NB4 (cell line): ENCODE results near the gene MAD1L1.

Source experiments
- DNase-seq: peaks from one replicate; pipeline ENCODE4 v3.0.0; 2010; ENCODE audit warnings: low read depth
- H3K4me3 ChIP-seq: one replicate; pipeline ENCODE4 v1.5.1; 2011; ENCODE audit warnings: mild to moderate bottlenecking, low read depth, low read length, moderate library complexity
- MYC ChIP-seq: IDR thresholded peaks from 2 replicates; pipeline ENCODE4 v1.6.1; 2011; ENCODE audit warnings: low read depth, low read length
- POLR2A ChIP-seq: IDR thresholded peaks from 2 replicates; pipeline ENCODE4 v1.6.1; 2011; ENCODE audit warnings: mild to moderate bottlenecking; ENCODE audit not compliant: insufficient read length; ENCODE audit errors: extremely low read depth
- TF ChIP-seq, protein P1 (sequence below): IDR thresholded peaks from one replicate; pipeline ENCODE4 v1.5.1; 2012; ENCODE audit warnings: low read depth, low read length
- TF ChIP-seq, protein P2 (sequence below): IDR thresholded peaks from 2 replicates; pipeline ENCODE4 v1.6.1; 2011; ENCODE audit warnings: low read depth, low read length

Gene MAD1L1

DNA sequence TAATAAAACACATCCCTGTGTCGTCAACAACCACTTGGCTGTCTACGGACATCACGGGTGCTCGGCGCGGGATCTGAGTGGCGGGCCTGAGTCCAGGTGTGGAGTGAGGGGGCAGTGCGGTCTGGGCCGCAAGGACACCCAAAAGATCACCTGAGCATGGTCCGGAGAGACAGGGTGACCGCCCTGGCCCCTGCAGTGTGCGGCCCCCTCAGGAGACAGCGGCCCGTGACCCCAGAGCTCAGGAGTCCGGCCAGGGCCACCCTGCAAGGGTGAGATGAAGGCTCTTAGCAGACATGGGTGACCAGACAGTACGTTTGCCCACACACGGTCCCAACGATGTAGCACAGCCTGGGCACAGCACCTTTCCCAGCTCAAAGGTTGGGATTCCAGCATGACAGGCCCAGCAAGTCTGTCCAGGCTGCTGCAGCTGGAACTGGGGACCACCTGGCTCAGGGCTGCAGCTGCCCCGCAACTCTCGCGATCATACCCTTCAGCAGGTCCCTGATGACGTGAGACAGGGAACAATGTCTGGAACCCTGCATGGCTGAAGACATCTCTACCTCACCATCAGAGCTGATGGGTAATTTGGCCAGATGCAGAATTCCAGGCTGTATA, 324.9 kb downstream of the MAD1L1 start:
- DNase-seq: no peak
- no peak for TF ChIP-seq MYC
- TF ChIP-seq, protein P1, sequence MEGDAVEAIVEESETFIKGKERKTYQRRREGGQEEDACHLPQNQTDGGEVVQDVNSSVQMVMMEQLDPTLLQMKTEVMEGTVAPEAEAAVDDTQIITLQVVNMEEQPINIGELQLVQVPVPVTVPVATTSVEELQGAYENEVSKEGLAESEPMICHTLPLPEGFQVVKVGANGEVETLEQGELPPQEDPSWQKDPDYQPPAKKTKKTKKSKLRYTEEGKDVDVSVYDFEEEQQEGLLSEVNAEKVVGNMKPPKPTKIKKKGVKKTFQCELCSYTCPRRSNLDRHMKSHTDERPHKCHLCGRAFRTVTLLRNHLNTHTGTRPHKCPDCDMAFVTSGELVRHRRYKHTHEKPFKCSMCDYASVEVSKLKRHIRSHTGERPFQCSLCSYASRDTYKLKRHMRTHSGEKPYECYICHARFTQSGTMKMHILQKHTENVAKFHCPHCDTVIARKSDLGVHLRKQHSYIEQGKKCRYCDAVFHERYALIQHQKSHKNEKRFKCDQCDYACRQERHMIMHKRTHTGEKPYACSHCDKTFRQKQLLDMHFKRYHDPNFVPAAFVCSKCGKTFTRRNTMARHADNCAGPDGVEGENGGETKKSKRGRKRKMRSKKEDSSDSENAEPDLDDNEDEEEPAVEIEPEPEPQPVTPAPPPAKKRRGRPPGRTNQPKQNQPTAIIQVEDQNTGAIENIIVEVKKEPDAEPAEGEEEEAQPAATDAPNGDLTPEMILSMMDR: no peak
- H3K4me3 ChIP-seq: no peak overlapping the region

DNA sequence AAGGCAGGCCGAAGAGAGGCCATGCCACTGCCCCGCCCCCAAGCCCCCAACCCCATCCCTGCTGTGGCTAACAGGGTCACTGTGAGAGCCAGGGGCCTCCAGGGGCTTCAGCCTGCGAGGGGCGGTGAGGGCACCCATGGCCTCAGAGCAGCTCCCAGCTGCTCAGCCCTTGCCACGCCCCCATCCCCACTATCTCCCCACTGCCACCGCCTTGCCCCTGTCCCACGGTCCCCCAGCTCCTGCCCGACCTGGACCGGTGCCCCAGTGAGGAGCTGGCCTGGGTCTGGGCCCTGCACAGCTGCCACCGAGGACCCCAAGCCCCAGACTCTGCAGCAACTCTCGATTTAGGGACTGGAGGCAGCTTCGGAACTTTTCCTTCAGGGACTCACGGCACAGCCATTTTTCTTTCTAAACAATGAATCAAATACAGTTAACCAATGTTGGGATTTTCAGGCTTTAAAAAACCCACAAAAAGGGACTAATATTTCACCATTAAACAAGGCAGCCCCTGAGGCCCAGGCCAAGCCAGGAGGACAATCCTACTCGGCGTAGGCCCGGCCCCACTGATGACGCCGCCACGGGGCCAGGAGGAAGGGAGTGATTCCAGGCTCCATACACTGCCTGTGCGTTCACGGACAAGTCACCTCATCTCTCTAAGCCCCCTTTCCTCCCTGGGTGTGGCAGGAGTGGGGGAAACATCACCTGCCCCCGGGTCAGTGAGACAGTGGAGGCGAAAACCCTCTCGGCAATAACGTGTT, 325.6 kb downstream of the MAD1L1 start:
- no peak overlapping the region for H3K4me3 ChIP-seq
- no peak for TF ChIP-seq POLR2A
- TF ChIP-seq, protein P2, sequence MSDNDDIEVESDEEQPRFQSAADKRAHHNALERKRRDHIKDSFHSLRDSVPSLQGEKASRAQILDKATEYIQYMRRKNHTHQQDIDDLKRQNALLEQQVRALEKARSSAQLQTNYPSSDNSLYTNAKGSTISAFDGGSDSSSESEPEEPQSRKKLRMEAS: no peak
- TF ChIP-seq, protein P1: no peak
- no peak for TF ChIP-seq MYC
- no peak for DNase-seq

DNA sequence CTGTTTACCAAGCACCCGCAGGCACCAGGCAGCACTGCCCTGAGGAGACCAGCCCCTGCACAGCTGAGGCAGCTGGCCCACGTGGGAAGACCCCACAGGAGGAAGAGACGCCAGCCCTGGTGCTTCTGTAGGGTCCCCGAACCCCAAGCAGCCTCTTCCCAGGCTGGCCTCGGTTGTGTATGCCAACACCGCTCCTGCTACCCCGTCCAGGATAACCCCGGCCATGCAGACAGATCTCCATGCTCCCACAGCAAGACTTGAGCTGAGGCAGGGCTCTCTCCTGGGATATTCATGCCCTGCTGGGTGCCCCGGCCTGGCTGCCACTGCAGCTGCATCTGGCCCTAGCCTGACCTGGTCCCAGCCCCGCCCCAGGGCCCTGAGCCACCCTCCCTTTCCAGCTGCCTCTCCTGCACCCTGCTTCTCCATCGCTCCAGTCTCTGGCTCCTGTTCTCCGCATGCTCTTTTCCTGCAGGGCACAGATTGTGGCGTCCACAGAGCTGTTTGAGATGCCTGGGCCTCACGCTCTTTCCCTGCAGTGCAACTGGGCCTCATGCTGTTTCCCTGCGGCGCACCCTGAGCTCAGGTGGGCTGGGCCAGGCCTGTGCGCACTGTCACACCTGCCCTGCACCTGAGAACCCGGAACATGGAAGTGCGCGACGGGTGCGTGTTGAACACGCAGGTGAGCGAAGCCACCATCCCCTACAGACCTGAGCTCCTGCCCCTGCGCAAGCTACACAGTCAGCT, 326.5 kb downstream of the MAD1L1 start:
- no peak for DNase-seq
- TF ChIP-seq POLR2A: no peak
- TF ChIP-seq, protein P1: no peak
- TF ChIP-seq, protein P2: no peak
- TF ChIP-seq MYC: no peak

DNA sequence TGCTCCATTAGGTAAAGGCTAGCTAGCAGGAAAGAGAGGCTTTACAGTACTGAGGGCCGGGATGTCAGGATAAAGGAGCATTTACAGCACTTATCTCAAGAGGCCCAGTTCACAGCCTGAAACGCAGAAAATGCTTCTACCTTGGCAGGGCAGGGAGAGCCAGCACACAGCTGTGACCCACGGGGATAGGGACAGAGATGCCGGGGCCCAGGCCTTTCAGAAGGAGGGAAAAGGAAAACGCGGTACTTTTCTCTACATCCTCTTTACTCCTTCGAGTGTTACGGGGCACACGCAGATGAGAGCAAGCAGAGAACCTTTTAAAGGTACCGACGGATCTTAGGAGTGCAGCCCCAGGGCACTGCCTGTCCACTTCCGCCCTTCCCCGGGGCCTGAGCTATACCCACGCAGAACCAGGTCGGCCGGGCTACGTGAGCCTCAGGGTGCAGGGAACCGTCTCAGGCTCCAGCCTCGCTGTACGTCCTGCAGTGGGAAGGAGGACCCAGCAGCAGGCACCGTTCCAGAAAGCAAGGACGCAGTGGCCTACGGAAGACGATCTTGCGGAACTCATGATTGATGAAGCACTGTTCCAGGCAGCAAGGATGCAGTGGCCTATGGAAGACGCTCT, 330.4 kb downstream of the MAD1L1 start:
- no peak for DNase-seq
- no peak overlapping the region for H3K4me3 ChIP-seq
- TF ChIP-seq POLR2A (no peak), MYC (no peak)
- TF ChIP-seq, protein P1: no peak
- TF ChIP-seq, protein P2: no peak

More for the DNA sequence above, 326.5 kb downstream of the MAD1L1 start:
- H3K4me3 ChIP-seq: no peak overlapping the region

DNA sequence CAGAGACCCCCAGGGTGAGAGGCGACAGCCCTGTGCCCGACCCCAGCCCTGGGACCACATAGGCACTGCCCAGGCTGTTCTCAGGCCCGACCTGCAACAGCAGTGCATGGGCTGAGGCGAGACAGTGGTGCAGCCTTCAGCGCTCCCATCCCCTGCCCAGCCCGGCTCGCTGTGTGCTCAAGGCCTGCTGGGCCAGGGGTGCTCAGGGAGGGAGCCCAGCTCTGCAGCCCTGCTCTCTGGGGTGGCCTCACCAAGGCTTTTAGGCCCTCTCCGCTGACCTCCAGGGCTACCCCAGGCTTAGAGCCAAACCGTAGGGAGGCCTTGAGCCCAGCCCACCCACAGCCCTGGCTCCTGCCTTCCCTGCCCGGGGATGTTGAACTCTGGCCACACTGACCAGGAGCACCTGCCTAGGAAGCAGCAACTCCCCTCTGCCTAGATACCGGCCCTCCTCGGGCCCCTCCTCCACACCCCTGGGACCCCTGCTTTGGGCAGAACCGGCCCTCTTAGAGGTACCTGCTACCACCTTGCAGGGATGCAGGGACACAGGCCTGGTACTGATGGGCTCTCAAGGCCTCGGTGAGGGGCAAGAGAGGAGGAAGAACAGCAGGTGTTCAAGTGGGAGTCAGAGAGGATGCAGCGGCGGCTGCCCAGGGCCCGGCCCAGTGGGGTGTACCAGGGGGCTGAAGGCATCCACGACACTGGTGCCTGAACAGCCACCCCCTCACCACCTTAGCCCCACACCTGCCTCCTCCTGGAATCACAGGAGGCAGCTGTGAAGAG, 331.1 kb downstream of the MAD1L1 start:
- H3K4me3 ChIP-seq: no peak overlapping the region
- TF ChIP-seq, protein P1: no peak
- TF ChIP-seq, protein P2: no peak
- TF ChIP-seq MYC (no peak), POLR2A (no peak)
- DNase-seq: no peak
